Neural progenitor cell (in vitro differentiated cells): ENCODE data around the gene FAM163A.

Experiments used
- CTCF ChIP-seq: fragments of 200-600 bp; sonication (generic); IDR thresholded peaks from 2 replicates; pipeline ENCODE4 v1.5.1; 2017; ENCODE audit warnings: antibody characterized with exemption, mild to moderate bottlenecking
- EZH2 ChIP-seq: fragments of 200-600 bp; sonication (generic); IDR thresholded peaks from 2 replicates; pipeline ENCODE4 v1.6.1; 2017; ENCODE audit warnings: antibody characterized with exemption, mild to moderate bottlenecking, moderate library complexity
- EZH2phosphoT487 ChIP-seq: fragments of 200-600 bp; sonication (generic); IDR thresholded peaks from 2 replicates; pipeline ENCODE4 v1.6.1; 2017; ENCODE audit warnings: antibody characterized with exemption

GRCh38 chr1:179776831-179777230 lies 33.7 kb downstream of the FAM163A start:
- TF ChIP-seq CTCF = no peak
- TF ChIP-seq EZH2 = no peak
- no peak for TF ChIP-seq EZH2phosphoT487
